SKM-1 treated with dmso at 0.1 percent for 144 hours (cell line): ENCODE data around the gene PDE1C.

Experiments
- DNase-seq: peaks from one replicate; lab custom pipeline; 2025; ENCODE audit not compliant: unreplicated experiment; lab: John Stamatoyannopoulos, UW

PDE1C gene

GRCh38 chr7:31855530-31855929 is 214.7 kb downstream of the PDE1C start:
- no peak for DNase-seq

- no peak for DNase-seq
Measured at GRCh38 chr7:31853380-31853779, 216.8 kb downstream of the PDE1C start.

GRCh38 chr7:31852462-31852861 is 217.7 kb downstream of the PDE1C start:
- no peak for DNase-seq

GRCh38 chr7:31851119-31851518 is 219.1 kb downstream of the PDE1C start:
- no peak for DNase-seq

GRCh38 chr7:31850601-31851000 is 219.6 kb downstream of the PDE1C start:
- no peak for DNase-seq

GRCh38 chr7:31850066-31850465 is 220.1 kb downstream of the PDE1C start:
- no peak for DNase-seq

- no peak for DNase-seq
Measured at GRCh38 chr7:31835471-31835870, 234.7 kb downstream of the PDE1C start.

- DNase-seq: peak; percentile 57
Measured at GRCh38 chr7:31833625-31834024, 236.6 kb downstream of the PDE1C start.

- DNase-seq: no peak
Measured at GRCh38 chr7:31828520-31828919, 241.7 kb downstream of the PDE1C start.

- no peak for DNase-seq
Measured at GRCh38 chr7:31825576-31825975, 244.6 kb downstream of the PDE1C start.

- no peak for DNase-seq
Measured at GRCh38 chr7:31819031-31819430, 251.2 kb downstream of the PDE1C start.

GRCh38 chr7:31816810-31817209 is 253.4 kb downstream of the PDE1C start:
- DNase-seq: no peak

GRCh38 chr7:31815796-31816195 is 254.4 kb downstream of the PDE1C start:
- DNase-seq: no peak

GRCh38 chr7:31814187-31814586 is 256.0 kb downstream of the PDE1C start:
- DNase-seq: no peak

- DNase-seq: peak; percentile 97
Measured at GRCh38 chr7:31811650-31812461, 258.4 kb downstream of the PDE1C start.

- no peak for DNase-seq
Measured at GRCh38 chr7:31805209-31805818, 264.9 kb downstream of the PDE1C start.

GRCh38 chr7:31796375-31796774 is 273.8 kb downstream of the PDE1C start:
- no peak for DNase-seq

- DNase-seq: no peak
Measured at GRCh38 chr7:31794851-31795344, 275.3 kb downstream of the PDE1C start.

GRCh38 chr7:31791881-31792280 is 278.3 kb downstream of the PDE1C start:
- no peak for DNase-seq

GRCh38 chr7:31788883-31789680 is 281.1 kb downstream of the PDE1C start:
- no peak for DNase-seq

GRCh38 chr7:31788445-31788844 is 281.8 kb downstream of the PDE1C start:
- no peak for DNase-seq

- no peak for DNase-seq
Measured at GRCh38 chr7:31786326-31786725, 283.9 kb downstream of the PDE1C start.
